Liver (tissue), 9 donors: Measurements from ENCODE around the gene MED4. TPM values are rescaled to one million over a fixed set of nuclear protein-coding genes. Genes with fewer than 3 reads are reported as not detected.
"Not testable (repeated sequence)": the region's sequence is repeated elsewhere in the genome, so short reads cannot be mapped to it uniquely, and the experiment has no call there.

Experiments used
- DNase-seq: peaks from one replicate; pipeline ENCODE4 v3.0.0-alpha.2; 2017; ENCODE audit warnings: low spot score
- H3K27ac ChIP-seq, 2 donors: one replicate each; pipeline ENCODE4 v1.7.0; 2013; ENCODE audit warnings: inconsistent platforms in 2 of 2, low read length in 2 of 2, control low read depth in 1 of 2, low read depth in 1 of 2, mild to moderate bottlenecking in 1 of 2
- H3K27me3 ChIP-seq, 4 donors: one replicate each; pipeline versions ENCODE4 v1.6.1 to v1.7.0; 2013; ENCODE audit warnings: low read length in 3 of 4, inconsistent platforms in 1 of 4, mild to moderate bottlenecking in 1 of 4, moderate library complexity in 1 of 4; ENCODE audit not compliant: control insufficient read depth in 4 of 4, insufficient read depth in 4 of 4
- H3K36me3 ChIP-seq, 4 donors: one replicate each; pipeline versions ENCODE4 v1.6.1 to v1.7.0; 2013; ENCODE audit warnings: low read length in 3 of 4, mild to moderate bottlenecking in 3 of 4, low read depth in 1 of 4, moderate library complexity in 1 of 4; ENCODE audit not compliant: control insufficient read depth in 4 of 4, insufficient read depth in 3 of 4
- H3K4me1 ChIP-seq, 4 donors: one replicate each; pipeline versions ENCODE4 v1.6.1 to v1.7.0; 2013; ENCODE audit warnings: low read length in 3 of 4, mild to moderate bottlenecking in 3 of 4, moderate library complexity in 1 of 4; ENCODE audit not compliant: control insufficient read depth in 4 of 4, insufficient read depth in 4 of 4
- H3K4me3 ChIP-seq, 3 donors: one replicate each; pipeline versions ENCODE4 v1.6.1 to v1.7.0; 2013; ENCODE audit warnings: low read length in 3 of 3, control low read depth in 1 of 3, low read depth in 1 of 3, mild to moderate bottlenecking in 1 of 3
- H3K9ac ChIP-seq, 2 donors: one replicate each; pipeline ENCODE4 v1.7.0; 2013; ENCODE audit warnings: low read length in 2 of 2, mild to moderate bottlenecking in 2 of 2, moderate library complexity in 2 of 2, control low read depth in 1 of 2, low read depth in 1 of 2
- H3K9me3 ChIP-seq, 4 donors: one replicate each; pipeline versions ENCODE4 v1.6.1 to v1.7.0; 2013; ENCODE audit warnings: low read length in 3 of 4; ENCODE audit not compliant: control insufficient read depth in 4 of 4
- FOXA2 ChIP-seq: IDR thresholded peaks from 2 replicates; pipeline ENCODE4 v1.6.1; 2016; ENCODE audit warnings: antibody characterized with exemption
- JUND ChIP-seq, 2 donors: IDR thresholded peaks; 2 replicates each; pipeline ENCODE4 v1.6.1; 2016; ENCODE audit warnings: antibody characterized with exemption in 2 of 2
- NR2F2 ChIP-seq: IDR thresholded peaks from 2 replicates; pipeline ENCODE4 v1.6.1; 2016; ENCODE audit warnings: antibody characterized with exemption
- RAD21 ChIP-seq, 2 donors: IDR thresholded peaks; 2 replicates each; pipeline ENCODE4 v1.6.1; 2016; ENCODE audit warnings: antibody characterized with exemption in 2 of 2, mild to moderate bottlenecking in 2 of 2
- RXRA ChIP-seq, 2 donors: IDR thresholded peaks; 2 replicates each; pipeline ENCODE4 v1.6.1; 2017 to 2018; ENCODE audit warnings: antibody characterized with exemption in 2 of 2, mild to moderate bottlenecking in 1 of 2
- TAF1 ChIP-seq: conservative IDR thresholded peaks from 2 replicates; pipeline ENCODE4 v1.6.1; 2016; ENCODE audit warnings: antibody characterized with exemption, mild to moderate bottlenecking
- WGBS: extraction: QIAGEN DNeasy Blood & Tissue Kit; methylation state at CpG from one replicate; pipeline ENCODE4 v1.1.7; 2013; 5-methylcytosine and 5-hydroxymethylcytosine counted together
- polyA plus RNA-seq, 2 donors: library from polyadenylated mRNA; stranded (reverse) in 1 of 2; unstranded in 1 of 2; fragments of 200-250 nt in 1 of 2; fragments of >200 nt in 1 of 2; fragmentation: Nextera tagmentation in 1 of 2; extraction: Ambion mirVana in 1 of 2; gene quantifications; one replicate each; pipeline versions ENCODE4 v1.2.1 to v1.2.3, GENCODE V29; 2013 to 2015
- total RNA-seq, 2 donors: library from RNA; depleted of rRNA; stranded (reverse); fragments of >200 nt; gene quantifications; one replicate each; pipeline ENCODE4 v1.2.3, GENCODE V29; 2014
- TF ChIP-seq, protein P1 (sequence below): fragments of 150-350 bp; IDR thresholded peaks from 2 replicates; pipeline ENCODE4 v1.5.1; 2017; ENCODE audit warnings: improper control_type of control experiment, low read depth, low read length; ENCODE audit not compliant: missing input control
- TF ChIP-seq, protein P2 (sequence below): IDR thresholded peaks from 2 replicates; pipeline ENCODE4 v1.6.1; 2016; ENCODE audit warnings: antibody characterized with exemption
- TF ChIP-seq, protein P3 (sequence below): IDR thresholded peaks from 2 replicates; pipeline ENCODE4 v1.6.1; 2016; ENCODE audit warnings: antibody characterized with exemption
- TF ChIP-seq, protein P4 (sequence below): IDR thresholded peaks from 2 replicates; pipeline ENCODE4 v1.6.1; 2016; ENCODE audit warnings: antibody characterized with exemption
- donor health status: healthy.
- donor health status: healthy.
- donor health status: healthy.
- donor health status: healthy.
- donor health status: healthy.

Gene MED4
- total and polyA plus RNA-seq, 4 donors, result 18.2 to 32.4 (median 22.6) TPM

DNA sequence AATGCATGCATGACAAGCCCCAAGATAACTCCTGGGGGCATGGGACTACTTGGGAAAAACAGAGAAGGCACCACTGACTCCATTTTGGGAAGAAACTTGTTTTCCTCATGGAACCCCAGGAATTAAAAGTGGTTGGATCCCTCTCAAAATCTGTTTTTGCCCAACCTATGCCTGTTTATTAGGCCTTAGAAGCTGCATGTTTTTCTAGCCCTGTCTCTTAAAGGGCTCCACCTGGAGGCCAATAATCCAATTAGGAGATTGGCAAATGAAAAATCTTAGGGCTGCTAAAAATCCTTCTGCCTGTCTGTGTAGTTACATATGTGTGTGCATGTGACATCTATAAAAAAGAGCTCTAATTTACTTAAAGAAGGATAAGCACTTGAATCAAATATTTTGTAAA is 26.9 kb downstream of the MED4 start (continued):
- TF ChIP-seq, protein P1, sequence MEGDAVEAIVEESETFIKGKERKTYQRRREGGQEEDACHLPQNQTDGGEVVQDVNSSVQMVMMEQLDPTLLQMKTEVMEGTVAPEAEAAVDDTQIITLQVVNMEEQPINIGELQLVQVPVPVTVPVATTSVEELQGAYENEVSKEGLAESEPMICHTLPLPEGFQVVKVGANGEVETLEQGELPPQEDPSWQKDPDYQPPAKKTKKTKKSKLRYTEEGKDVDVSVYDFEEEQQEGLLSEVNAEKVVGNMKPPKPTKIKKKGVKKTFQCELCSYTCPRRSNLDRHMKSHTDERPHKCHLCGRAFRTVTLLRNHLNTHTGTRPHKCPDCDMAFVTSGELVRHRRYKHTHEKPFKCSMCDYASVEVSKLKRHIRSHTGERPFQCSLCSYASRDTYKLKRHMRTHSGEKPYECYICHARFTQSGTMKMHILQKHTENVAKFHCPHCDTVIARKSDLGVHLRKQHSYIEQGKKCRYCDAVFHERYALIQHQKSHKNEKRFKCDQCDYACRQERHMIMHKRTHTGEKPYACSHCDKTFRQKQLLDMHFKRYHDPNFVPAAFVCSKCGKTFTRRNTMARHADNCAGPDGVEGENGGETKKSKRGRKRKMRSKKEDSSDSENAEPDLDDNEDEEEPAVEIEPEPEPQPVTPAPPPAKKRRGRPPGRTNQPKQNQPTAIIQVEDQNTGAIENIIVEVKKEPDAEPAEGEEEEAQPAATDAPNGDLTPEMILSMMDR, result no peak
- TF ChIP-seq JUND (IDR thresholded peaks at IDR 0.05), result no peak
- TF ChIP-seq, protein P2, sequence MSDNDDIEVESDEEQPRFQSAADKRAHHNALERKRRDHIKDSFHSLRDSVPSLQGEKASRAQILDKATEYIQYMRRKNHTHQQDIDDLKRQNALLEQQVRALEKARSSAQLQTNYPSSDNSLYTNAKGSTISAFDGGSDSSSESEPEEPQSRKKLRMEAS, result no peak
- no peak for TF ChIP-seq FOXA2
- TF ChIP-seq RAD21 (IDR thresholded peaks at IDR 0.05), result no peak
- no peak for TF ChIP-seq TAF1

DNA sequence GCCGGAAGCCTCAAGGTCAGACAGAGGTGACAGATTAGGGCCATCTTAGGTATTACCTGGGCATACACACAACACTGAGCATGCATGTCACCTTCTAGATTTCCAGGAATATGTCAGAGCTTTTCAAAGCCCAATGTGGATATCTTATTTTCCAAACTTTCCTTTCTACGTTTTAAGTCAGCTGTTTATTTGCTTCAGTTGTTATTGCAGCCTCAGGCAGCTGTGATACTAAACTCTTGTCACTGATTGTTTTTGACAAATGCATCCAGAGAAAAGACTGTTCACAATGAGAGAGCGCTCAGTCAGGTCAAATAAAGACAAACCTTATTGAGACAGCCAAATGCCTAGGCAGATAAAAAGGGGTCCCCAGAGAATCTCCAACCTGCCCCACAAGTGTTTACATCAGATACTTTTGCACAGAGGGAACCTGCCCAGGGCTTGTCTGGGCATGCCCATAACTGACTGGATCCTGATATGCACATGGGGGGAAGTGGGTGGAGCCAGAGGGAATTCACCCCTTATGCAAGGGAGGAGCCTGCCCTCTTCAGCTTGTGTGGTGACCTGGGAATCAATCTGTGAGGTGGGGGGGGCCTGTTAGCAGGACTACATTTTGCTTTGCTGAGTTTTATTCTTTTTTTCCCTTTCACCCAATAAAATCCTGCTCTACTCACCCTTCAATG is 28.5 kb downstream of the MED4 start:
- 97% methylated on average over 3 of the region's 3 CpGs for WGBS
- peaks cover 1 to 41% (median 30%) of the 10 kb centered on the region in 4 donors for H3K36me3 ChIP-seq
- no peak for DNase-seq

DNA sequence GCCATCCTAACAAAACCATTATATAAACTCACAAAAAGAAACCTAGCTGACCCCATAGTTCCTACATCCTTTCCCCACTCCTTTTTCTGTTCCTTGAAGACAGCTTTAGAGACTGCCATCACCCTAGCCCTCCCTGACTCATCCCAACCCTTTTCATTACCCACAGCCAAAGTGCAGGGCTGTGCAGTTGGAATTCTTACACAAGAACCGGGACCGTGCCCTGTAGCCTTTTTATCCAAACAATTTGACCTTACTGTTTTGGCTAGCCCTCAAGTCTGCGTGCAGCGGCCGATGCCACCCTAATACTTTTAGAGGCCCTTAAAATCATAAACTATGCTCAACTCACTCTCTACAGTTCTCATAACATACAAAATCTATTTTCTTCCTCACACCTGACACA is 35.0 kb downstream of the MED4 start:
- H3K4me3 ChIP-seq, H3K27me3 ChIP-seq, DNase-seq, H3K27ac ChIP-seq, H3K9me3 ChIP-seq, H3K9ac ChIP-seq, H3K4me1 ChIP-seq, H3K36me3 ChIP-seq: not testable (repeated sequence)
- 94% methylated on average over 5 of the region's 5 CpGs for WGBS

More for the DNA sequence above, 28.5 kb downstream of the MED4 start:
- H3K4me3 ChIP-seq, result no peak overlapping the region
- H3K27me3 ChIP-seq, result no peaks in the 10 kb centered on the region
- peaks cover 12 to 36% (median 23%) of the 10 kb centered on the region in 4 donors for H3K9me3 ChIP-seq
- H3K27ac ChIP-seq, result no peak overlapping the region
- no peaks in the 10 kb centered on the region for H3K4me1 ChIP-seq
- H3K9ac ChIP-seq, result no peak overlapping the region
- TF ChIP-seq, protein P3, sequence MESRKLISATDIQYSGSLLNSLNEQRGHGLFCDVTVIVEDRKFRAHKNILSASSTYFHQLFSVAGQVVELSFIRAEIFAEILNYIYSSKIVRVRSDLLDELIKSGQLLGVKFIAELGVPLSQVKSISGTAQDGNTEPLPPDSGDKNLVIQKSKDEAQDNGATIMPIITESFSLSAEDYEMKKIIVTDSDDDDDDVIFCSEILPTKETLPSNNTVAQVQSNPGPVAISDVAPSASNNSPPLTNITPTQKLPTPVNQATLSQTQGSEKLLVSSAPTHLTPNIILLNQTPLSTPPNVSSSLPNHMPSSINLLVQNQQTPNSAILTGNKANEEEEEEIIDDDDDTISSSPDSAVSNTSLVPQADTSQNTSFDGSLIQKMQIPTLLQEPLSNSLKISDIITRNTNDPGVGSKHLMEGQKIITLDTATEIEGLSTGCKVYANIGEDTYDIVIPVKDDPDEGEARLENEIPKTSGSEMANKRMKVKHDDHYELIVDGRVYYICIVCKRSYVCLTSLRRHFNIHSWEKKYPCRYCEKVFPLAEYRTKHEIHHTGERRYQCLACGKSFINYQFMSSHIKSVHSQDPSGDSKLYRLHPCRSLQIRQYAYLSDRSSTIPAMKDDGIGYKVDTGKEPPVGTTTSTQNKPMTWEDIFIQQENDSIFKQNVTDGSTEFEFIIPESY, result no peak
- no peak for TF ChIP-seq RAD21 (IDR thresholded peaks at IDR 0.05)
- TF ChIP-seq NR2F2, result no peak
- no peak for TF ChIP-seq TAF1
- no peak for TF ChIP-seq FOXA2
- TF ChIP-seq, protein P4, sequence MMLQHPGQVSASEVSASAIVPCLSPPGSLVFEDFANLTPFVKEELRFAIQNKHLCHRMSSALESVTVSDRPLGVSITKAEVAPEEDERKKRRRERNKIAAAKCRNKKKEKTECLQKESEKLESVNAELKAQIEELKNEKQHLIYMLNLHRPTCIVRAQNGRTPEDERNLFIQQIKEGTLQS, result no peak
- TF ChIP-seq RXRA (IDR thresholded peaks at IDR 0.05), result no peak

DNA sequence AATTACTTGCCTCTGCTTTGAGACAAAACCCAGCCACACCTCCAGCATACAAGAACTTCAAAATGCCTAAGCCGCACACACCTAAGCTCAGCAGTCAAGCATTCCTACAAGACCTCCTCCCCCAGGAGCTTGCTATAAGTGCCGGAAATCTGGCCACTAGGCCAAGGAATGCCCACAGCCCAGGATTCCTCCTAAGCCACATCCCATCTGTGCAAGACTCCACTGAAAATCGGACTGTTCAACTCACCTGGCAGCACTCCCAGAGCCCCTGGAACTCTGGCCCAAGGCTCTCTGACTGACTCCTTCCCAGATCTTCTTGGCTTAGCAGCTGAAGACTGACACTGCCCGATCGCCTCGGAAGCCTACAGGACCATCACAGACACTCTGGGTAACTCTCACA is 36.4 kb downstream of the MED4 start:
- H3K27ac ChIP-seq, H3K4me3 ChIP-seq, H3K9me3 ChIP-seq, H3K36me3 ChIP-seq, H3K4me1 ChIP-seq, H3K9ac ChIP-seq, DNase-seq, H3K27me3 ChIP-seq: not testable (repeated sequence)
- 96% methylated on average over 6 of the region's 6 CpGs for WGBS
